HG02973 (cell line): ENCODE data around the gene ERG.

Experiments used
- ATAC-seq: cut with Tn5 transposase; IDR thresholded peaks from one replicate; pipeline ENCODE4 v1.9.1; 2021; ENCODE audit warnings: moderate library complexity; ENCODE audit not compliant: unreplicated experiment

ERG gene

GRCh38 chr21:38499296-38499695, 1.0 kb upstream of the ERG start:
- ATAC-seq: no peak

DNA sequence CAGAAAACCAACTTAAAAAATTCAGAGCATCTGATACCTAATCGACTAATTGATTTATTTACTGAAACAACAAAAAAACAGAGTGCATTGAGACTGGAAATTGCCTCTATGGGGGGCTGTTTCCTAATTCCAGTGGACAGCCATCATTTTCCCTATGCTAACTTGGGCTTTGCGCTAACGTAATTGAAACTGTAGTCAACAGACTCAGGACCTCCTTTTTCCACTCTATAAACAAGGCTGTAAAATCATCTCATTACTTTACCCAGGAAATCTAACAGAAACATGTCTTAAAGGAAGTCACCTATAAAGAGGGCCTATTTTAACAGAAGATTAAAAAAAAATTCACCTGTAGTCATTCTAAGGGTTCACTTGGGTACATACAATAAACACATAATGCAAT, 2.1 kb downstream of the ERG start:
- ATAC-seq: no peak

DNA sequence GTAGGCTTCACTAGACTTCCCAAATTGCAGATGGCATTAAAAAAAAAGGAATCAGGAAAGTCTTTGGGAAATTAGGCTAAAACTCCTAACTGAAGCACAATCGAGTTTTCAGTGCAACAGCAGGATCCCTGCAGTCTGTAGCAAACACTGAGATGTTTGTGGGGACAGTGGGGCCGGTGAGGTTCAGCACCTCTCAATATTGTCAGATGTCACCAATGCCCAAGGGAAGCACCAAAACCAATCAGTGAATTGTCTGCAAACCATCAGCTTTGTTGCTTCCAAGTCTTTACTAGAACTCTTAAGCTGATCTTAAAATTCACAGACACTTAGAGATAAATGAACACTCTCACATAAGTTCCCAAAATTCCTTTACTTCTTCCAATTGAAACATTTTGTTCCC, 2.6 kb downstream of the ERG start:
- ATAC-seq: no peak

DNA sequence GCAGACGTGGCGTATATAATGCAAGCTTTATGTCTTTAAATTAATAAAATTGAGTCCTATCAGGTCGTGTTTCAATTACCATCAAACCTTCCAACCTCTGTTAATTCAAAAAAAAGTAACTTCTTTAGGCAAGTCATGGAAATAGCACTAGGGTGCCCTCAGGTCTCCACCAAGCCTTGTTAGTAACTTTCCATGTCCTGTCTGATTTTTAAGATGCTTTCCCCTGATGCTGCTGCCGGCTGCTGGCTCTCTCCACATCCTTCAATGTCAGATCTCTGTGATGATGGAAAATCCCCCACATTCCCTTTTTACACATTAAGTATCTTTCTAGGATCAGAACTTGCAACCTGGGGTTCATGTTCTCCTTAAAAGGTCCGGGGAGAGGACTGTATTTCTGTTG, 3.0 kb downstream of the ERG start:
- no peak for ATAC-seq

DNA sequence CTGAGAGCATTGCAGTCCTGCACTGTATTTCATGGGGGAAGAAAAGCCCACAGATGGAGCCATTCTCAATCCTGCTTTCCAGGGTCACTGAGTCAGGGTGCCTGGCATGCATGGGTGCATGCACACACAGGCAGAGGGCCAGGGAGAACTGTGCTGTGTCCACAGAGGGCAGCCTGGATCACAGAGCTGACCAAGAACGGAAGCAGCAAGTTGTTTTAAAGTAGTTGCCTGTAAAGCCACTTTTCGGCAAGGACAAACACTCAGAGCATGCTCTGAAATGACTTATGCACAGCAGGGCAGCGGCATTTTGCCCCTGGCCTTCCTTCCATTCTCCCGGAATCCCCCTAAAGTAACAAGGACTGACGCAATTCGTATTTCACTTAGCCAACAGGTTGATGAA, 3.6 kb downstream of the ERG start:
- ATAC-seq: no peak

DNA sequence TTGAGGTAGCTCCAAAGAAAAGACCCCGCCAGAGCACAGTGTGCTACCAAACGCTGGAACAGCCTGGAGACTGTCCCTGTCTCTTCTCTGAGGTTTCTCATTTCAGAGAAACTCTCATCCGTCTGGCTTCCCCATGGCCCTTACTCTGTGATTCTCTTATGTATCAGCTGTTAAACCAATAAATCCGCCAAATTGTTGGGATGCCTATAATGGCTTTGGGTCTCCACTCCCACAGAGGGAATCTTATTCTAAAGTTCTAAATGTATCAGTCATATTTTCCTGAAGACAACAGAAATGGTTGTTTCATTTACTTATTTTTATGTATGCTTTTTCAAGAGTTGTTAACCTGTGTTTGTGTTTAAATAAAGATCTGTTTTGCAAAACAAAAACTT, 4.0 kb downstream of the ERG start:
- no peak for ATAC-seq

- ATAC-seq: no peak
Observed at GRCh38 chr21:38493549-38494250, 4.6 kb downstream of the ERG start.

- no peak for ATAC-seq
Observed at GRCh38 chr21:38492007-38492406, 6.3 kb downstream of the ERG start.

DNA sequence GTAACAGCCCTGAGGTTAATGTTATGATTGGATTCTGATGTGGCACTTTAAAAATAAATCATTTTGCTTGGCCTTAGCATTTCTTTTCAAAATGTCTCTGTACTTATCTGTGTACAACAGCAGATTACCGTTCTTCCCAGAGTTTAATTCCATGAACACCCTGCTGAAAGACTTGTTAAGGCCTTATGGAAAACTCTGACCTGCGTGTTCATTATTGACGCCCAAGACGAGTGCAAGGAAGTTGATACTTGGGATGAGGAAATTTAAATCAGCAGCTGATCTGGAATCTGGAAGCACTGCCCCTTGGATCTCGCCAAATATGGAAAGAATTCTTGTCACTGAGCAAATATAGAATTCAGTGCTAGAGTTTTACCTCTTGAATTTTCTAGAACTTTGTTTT, 6.7 kb downstream of the ERG start:
- no peak for ATAC-seq

- no peak for ATAC-seq
Observed at GRCh38 chr21:38490411-38491020, 7.8 kb downstream of the ERG start.

- ATAC-seq: no peak
Observed at GRCh38 chr21:38489729-38490128, 8.5 kb downstream of the ERG start.

- no peak for ATAC-seq
Observed at GRCh38 chr21:38489271-38489652, 9.0 kb downstream of the ERG start.

GRCh38 chr21:38488640-38489270, 9.5 kb downstream of the ERG start:
- no peak for ATAC-seq

DNA sequence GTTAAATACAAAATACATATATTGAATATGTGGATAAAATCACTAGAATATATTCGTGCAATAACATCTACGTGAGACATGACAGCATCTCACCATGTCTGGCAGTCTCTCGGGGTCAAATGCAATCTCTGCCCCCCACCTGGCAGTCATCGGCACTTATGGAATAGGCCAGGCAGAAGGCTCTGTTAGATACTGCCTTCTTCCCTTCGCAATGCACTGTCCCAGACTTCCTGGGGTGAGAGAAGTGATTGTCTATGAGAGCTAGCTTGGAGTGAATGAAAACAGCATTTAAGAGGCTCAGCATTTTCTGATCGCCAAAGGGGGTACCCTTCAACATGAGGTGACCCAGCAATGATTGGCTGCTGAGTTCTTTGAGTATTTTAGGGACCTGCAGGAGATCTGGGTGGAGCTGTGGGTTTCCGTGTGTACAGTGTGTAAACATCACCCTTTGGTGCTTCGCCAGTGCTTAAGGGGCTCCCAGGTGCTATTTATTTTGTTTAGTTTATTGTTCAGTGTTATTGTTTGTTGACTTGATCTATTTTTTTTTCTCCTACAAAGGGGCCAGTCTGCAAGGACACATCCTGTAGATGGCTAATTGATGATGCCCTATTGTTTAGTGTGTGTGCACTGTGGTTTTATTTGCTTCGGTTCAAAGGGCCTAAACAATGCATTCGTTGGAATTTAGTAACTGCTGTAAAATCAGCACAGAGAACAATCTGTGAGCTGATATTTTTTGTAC, 10.2 kb downstream of the ERG start:
- no peak for ATAC-seq

- ATAC-seq: no peak
Observed at GRCh38 chr21:38486706-38487105, 11.6 kb downstream of the ERG start.

DNA sequence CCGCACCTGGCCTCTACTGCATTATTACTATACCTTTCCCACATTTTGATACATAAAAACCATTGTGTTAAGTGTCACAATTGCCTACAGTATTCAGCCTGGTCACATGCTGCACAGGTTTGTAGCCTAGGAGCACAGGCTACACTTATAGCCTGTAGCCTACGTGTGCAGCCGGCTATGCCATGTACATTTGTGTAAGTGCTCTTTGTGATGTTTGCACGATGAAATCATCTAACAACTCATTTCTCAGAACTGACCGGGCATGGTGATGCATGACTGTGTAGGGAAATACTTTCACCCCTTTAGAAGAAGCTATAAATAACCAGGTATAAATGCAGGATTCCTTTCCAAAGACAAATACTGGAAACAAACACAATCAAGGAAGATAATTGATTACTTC, 12.1 kb downstream of the ERG start:
- ATAC-seq: no peak

DNA sequence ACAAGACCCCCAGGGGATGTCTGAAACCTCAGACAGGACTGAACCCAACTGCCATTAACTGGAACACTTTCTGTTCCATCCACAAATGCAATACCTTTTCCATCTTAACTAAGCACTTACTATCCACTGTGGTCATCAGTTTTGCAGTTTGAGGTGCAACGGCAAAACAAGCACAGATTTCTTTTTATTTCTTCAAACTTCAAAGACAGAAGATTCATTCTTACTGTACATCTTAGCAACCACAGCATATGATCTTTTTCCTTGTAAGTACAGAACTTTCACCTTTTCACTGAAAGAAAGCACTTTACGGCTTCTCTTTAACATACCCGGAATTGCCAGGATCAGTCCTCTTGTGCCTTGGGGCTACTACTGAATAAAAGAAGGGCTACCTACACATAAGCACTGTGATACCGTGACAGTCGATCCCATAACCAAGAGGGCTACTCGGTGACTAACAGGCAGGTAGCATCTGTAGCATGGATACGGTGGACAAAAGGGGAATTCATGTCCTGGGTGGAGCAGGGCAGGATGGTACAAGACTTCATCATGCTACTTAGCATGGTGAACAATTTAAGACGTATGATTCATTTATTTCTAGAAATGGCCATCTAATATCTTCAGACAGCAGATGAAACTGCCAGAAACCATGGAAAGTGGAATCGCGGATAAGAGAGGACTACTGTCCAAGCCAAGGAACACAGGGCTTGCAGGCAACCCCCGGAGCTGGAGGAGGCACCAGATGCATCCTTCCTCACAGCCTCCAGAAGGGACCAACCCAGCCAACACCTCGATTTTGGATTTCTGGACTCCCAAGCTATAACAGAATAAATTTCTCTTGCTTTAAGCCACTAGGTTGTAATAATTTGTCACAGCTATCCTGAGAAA, 18.4 kb downstream of the ERG start:
- ATAC-seq: no peak

GRCh38 chr21:38478782-38479181, 19.5 kb downstream of the ERG start:
- no peak for ATAC-seq

GRCh38 chr21:38477226-38477625, 21.1 kb downstream of the ERG start:
- ATAC-seq: no peak

DNA sequence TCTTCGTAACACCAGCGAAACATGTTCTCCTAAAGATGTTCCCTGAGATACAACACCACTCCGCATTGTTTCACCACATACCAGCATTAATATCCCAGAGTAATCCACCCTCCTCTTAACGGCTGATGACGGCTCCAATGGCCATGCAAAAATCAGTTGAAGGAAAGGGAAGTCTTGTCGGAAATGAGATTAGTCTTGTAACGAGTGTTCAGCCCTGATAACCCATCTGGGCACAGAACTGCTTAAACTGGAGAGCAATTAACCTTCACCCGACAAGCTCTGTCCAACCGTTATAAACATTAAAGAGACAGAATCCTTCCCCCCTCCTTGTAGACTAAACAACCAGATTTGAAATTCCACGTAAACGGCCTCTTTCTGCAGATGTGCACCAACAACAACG, 21.9 kb downstream of the ERG start:
- ATAC-seq: no peak

GRCh38 chr21:38475519-38475918, 22.8 kb downstream of the ERG start:
- ATAC-seq: no peak
